Testis (tissue), 2 donors: Measurements from ENCODE around the gene BACH2.

Experiments used
- POLR2A ChIP-seq: fragments of 450-650 bp; IDR thresholded peaks from one replicate; pipeline ENCODE4 v1.6.1; 2017; ENCODE audit warnings: antibody characterized with exemption, mild to moderate bottlenecking, moderate library complexity
- TF ChIP-seq, protein P1 (sequence below), 3 experiments: fragments of 450-650 bp in 2 of 3; fragments of 200-600 bp in 1 of 3; sonication (generic) in 1 of 3; IDR thresholded peaks; one replicate each; pipeline ENCODE4 v1.5.1; 2016 to 2019; ENCODE audit warnings: antibody characterized with exemption in 3 of 3, mild to moderate bottlenecking in 2 of 3, moderate library complexity in 1 of 3

DNA sequence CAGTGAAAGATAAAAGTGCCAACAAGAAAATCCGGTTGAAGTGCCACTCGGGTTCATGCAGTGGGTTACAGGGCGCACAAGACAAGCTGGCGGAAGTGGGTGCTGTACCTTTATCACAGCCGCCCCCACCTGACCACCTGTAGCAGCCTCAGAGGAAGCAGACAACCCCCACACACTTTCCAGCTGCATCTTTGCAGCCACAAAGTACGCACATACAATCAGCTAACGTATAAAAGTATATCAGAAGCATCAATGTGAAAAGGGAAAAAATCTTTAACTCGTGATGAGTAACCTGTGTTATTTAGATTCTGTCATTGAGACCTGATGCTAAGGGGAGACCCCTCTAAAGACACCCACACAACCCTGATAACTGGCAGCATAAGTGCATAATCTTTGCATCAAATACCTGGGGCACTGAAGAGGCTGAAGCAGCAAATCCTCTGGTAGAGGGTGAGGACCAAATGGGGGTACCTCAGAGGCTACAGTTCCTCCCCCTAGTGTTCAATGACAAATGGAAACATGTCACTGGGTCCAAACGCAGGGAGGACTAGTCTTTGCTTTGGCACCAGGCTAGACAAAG is 22.1 kb downstream of the BACH2 start:
- TF ChIP-seq, protein P1, sequence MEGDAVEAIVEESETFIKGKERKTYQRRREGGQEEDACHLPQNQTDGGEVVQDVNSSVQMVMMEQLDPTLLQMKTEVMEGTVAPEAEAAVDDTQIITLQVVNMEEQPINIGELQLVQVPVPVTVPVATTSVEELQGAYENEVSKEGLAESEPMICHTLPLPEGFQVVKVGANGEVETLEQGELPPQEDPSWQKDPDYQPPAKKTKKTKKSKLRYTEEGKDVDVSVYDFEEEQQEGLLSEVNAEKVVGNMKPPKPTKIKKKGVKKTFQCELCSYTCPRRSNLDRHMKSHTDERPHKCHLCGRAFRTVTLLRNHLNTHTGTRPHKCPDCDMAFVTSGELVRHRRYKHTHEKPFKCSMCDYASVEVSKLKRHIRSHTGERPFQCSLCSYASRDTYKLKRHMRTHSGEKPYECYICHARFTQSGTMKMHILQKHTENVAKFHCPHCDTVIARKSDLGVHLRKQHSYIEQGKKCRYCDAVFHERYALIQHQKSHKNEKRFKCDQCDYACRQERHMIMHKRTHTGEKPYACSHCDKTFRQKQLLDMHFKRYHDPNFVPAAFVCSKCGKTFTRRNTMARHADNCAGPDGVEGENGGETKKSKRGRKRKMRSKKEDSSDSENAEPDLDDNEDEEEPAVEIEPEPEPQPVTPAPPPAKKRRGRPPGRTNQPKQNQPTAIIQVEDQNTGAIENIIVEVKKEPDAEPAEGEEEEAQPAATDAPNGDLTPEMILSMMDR (IDR thresholded peaks at IDR 0.05), result no peak
- no peak for TF ChIP-seq POLR2A
